LNCAP (cell line): ENCODE data around the gene MYH13.
A peak's percentile ranks its signal among the peaks of the same experiment; 100 is the strongest.

ENCODE experiments used
- CTCF ChIP-seq: fragments of 450-650 bp; IDR thresholded peaks from 2 replicates; pipeline ENCODE4 v1.5.1; 2017; ENCODE audit warnings: mild to moderate bottlenecking

Gene MYH13

GRCh38 chr17:10369239-10369638 is 3.6 kb downstream of the MYH13 start:
- no peak for TF ChIP-seq CTCF

GRCh38 chr17:10368561-10368960 is 4.2 kb downstream of the MYH13 start:
- TF ChIP-seq CTCF: no peak

GRCh38 chr17:10360578-10360977 is 12.2 kb downstream of the MYH13 start:
- no peak for TF ChIP-seq CTCF

GRCh38 chr17:10357768-10358167 is 15.0 kb downstream of the MYH13 start:
- peak; percentile 66 for TF ChIP-seq CTCF

GRCh38 chr17:10354651-10355050 is 18.2 kb downstream of the MYH13 start:
- no peak for TF ChIP-seq CTCF

- no peak for TF ChIP-seq CTCF
Observed at GRCh38 chr17:10352893-10353292, 19.9 kb downstream of the MYH13 start.

- TF ChIP-seq CTCF: no peak; the same call in 1 of the 2 replicates
Observed at GRCh38 chr17:10349403-10349802, 23.4 kb downstream of the MYH13 start.

GRCh38 chr17:10344816-10345215 is 28.0 kb downstream of the MYH13 start:
- no peak for TF ChIP-seq CTCF
